Vagina (tissue), 2 donors: ENCODE measurements around the gene GADL1.

Experiments
- POLR2A ChIP-seq, 2 donors: fragments of 450-650 bp; IDR thresholded peaks; one replicate each; pipeline ENCODE4 v1.6.1; 2017; ENCODE audit warnings: antibody characterized with exemption in 2 of 2, mild to moderate bottlenecking in 2 of 2, moderate library complexity in 2 of 2
- POLR2AphosphoS5 ChIP-seq, 2 donors: sonication (generic); formaldehyde crosslinking; IDR thresholded peaks; one replicate each; pipeline ENCODE4 v1.9.0; 2017; ENCODE audit warnings: antibody characterized with exemption in 2 of 2, mild to moderate bottlenecking in 2 of 2, low read depth in 1 of 2; ENCODE audit not compliant: insufficient read depth in 1 of 2
- TF ChIP-seq, protein P1 (sequence below), 3 experiments: fragments of 450-650 bp in 2 of 3; fragments of 200-600 bp in 1 of 3; sonication (generic) in 1 of 3; IDR thresholded peaks; one replicate each; pipeline ENCODE4 v1.5.1; 2017 to 2019; ENCODE audit warnings: antibody characterized with exemption in 3 of 3, mild to moderate bottlenecking in 2 of 3, moderate library complexity in 2 of 3

GRCh38 chr3:30707825-30708224 lies 186.6 kb downstream of the GADL1 start:
- TF ChIP-seq, protein P1, sequence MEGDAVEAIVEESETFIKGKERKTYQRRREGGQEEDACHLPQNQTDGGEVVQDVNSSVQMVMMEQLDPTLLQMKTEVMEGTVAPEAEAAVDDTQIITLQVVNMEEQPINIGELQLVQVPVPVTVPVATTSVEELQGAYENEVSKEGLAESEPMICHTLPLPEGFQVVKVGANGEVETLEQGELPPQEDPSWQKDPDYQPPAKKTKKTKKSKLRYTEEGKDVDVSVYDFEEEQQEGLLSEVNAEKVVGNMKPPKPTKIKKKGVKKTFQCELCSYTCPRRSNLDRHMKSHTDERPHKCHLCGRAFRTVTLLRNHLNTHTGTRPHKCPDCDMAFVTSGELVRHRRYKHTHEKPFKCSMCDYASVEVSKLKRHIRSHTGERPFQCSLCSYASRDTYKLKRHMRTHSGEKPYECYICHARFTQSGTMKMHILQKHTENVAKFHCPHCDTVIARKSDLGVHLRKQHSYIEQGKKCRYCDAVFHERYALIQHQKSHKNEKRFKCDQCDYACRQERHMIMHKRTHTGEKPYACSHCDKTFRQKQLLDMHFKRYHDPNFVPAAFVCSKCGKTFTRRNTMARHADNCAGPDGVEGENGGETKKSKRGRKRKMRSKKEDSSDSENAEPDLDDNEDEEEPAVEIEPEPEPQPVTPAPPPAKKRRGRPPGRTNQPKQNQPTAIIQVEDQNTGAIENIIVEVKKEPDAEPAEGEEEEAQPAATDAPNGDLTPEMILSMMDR (IDR thresholded peaks at IDR 0.05): no peak
- TF ChIP-seq POLR2AphosphoS5 (IDR thresholded peaks at IDR 0.05; ENCODE audit: insufficient read depth in 1 of 2, low read depth in 1 of 2): no peak
- TF ChIP-seq POLR2A (IDR thresholded peaks at IDR 0.05): no peak
